ENCODE data around the gene CERS6.

GRCh38 chr2:168730344-168730743 is 274.3 kb downstream of the CERS6 start:
- no peak for TF ChIP-seq EZH2 (IDR thresholded peaks at IDR 0.05; ENCODE audit: borderline replicate concordance)
- no peak for TF ChIP-seq CTCF (IDR thresholded peaks at IDR 0.05; ENCODE audit: poor library complexity)
